Measurements from ENCODE around the gene ADAMTS19. TPM values are rescaled to one million over a fixed set of nuclear protein-coding genes. Genes with fewer than 3 reads are reported as not detected.

ADAMTS19 gene
- total RNA-seq, 1 donor from 2014 or later = 33.7 TPM

DNA sequence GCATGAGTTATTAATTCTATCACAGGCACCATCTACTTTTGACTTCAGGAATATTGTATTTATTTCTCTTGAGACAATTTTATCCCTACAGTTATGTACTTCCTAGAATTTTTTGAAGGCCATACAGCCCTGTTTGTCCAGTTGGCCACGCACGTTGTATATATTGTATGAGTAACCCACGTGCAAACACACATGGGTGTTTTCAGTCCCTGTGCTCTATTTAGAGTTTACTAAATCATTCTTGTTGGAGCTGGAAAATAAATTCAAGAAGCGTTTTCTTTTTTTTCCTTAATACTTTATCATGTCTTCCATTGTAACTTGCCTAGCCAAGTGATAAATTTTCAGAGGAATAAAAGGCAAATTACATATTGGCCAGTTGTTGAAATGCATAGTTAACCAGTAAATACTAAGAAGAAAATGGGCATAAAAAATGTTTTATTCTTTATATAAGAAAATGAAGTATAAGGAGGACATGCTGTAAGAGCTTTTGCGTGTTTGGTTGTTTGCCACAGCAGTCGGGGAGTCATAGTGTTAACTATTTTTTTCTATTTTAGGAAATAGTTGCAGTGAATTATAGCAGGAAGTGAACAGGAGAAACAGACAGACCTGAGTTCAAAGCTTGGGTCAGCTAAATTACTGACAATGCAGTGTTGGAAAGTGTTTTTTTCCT, 201.4 kb downstream of the ADAMTS19 start:
- no peak overlapping the region for H3K4me3 Mint-ChIP-seq (ENCODE audit: low read depth)
- H3K4me1 Mint-ChIP-seq (ENCODE audit: low read depth) = peaks cover 2% of the 10 kb centered on the region
- TF ChIP-seq, protein P1, sequence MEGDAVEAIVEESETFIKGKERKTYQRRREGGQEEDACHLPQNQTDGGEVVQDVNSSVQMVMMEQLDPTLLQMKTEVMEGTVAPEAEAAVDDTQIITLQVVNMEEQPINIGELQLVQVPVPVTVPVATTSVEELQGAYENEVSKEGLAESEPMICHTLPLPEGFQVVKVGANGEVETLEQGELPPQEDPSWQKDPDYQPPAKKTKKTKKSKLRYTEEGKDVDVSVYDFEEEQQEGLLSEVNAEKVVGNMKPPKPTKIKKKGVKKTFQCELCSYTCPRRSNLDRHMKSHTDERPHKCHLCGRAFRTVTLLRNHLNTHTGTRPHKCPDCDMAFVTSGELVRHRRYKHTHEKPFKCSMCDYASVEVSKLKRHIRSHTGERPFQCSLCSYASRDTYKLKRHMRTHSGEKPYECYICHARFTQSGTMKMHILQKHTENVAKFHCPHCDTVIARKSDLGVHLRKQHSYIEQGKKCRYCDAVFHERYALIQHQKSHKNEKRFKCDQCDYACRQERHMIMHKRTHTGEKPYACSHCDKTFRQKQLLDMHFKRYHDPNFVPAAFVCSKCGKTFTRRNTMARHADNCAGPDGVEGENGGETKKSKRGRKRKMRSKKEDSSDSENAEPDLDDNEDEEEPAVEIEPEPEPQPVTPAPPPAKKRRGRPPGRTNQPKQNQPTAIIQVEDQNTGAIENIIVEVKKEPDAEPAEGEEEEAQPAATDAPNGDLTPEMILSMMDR (IDR thresholded peaks at IDR 0.05; ENCODE audit: unreplicated experiment) = no peak
- no peak for DNase-seq (ENCODE audit: low spot score, unreplicated experiment)
- no peak overlapping the region for H3K27ac Mint-ChIP-seq
- H3K36me3 Mint-ChIP-seq (ENCODE audit: insufficient read depth) = peaks cover 9% of the 10 kb centered on the region
- H3K27me3 Mint-ChIP-seq = no peaks in the 10 kb centered on the region
- H3K9me3 Mint-ChIP-seq (ENCODE audit: low read depth) = no peaks in the 10 kb centered on the region

DNA sequence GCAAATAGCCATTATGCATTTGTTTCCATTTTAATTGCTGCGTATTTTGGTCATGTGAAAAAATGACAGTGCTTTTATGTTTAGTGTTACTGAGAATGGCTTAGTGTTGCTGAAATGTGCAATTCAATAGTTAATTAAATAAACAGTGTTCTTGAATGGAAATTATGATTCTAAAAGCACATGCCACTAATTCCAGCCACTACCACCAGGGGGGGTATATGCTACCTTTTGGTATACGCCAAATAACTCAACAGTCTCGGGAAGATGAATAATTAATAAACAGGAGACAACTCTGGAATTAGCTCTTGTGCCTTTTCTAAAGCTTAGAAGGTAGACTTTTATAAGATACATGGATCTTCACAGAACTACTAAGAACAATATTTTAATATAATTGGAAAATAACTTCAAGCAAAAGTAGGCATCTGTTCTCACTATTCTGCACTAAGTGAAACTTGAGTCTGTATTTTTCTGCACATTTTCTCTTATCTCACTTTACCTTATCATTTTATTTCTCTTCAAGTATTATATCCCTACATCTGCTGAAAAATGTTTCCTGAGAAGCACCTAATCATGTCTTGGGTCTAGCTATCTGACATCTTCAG, 204.3 kb downstream of the ADAMTS19 start:
- Mint-ChIP-seq H3K27me3 (no peaks in the 10 kb centered on the region), H3K4me3 (ENCODE audit: low read depth) (no peak overlapping the region), H3K27ac (no peak overlapping the region), H3K36me3 (ENCODE audit: insufficient read depth) (peaks cover 26% of the 10 kb centered on the region), H3K9me3 (ENCODE audit: low read depth) (peaks cover 19% of the 10 kb centered on the region), H3K4me1 (ENCODE audit: low read depth) (no peaks in the 10 kb centered on the region)
- DNase-seq (ENCODE audit: low spot score, unreplicated experiment) = no peak
- TF ChIP-seq, protein P1 (IDR thresholded peaks at IDR 0.05; ENCODE audit: unreplicated experiment) = peak; percentile 73

DNA sequence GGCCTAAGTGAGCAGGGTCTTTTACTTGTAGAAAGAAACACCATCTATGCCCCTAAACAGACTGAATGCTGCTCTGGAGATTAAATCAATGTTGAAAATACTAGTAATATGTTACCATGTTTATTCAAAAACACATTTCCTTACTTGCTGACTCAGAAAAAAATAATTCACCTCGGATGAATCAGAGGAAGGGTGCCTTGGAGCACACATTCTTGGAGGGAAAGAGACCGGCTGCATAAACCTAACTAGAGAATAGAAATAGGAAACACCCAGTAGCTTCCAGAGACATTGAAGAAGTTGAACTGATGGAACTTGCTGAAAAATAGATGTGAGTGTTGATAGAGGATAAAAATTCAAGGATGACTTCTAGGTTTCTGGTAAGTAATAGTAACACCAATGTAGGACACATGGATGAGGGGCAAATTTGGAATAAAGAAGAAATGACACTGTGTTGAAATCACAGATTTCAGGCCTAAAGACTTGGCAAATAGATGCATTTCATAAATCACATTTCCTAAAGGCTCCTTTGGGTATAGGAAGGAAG, 210.9 kb downstream of the ADAMTS19 start:
- Mint-ChIP-seq H3K4me1 (ENCODE audit: low read depth) (peaks cover 2% of the 10 kb centered on the region), H3K36me3 (ENCODE audit: insufficient read depth) (peaks cover 23% of the 10 kb centered on the region), H3K27me3 (no peaks in the 10 kb centered on the region), H3K4me3 (ENCODE audit: low read depth) (no peak overlapping the region), H3K9me3 (ENCODE audit: low read depth) (peaks cover 19% of the 10 kb centered on the region), H3K27ac (no peak overlapping the region)
- DNase-seq (ENCODE audit: low spot score, unreplicated experiment) = no peak
- TF ChIP-seq, protein P1 (IDR thresholded peaks at IDR 0.05; ENCODE audit: unreplicated experiment) = no peak

DNA sequence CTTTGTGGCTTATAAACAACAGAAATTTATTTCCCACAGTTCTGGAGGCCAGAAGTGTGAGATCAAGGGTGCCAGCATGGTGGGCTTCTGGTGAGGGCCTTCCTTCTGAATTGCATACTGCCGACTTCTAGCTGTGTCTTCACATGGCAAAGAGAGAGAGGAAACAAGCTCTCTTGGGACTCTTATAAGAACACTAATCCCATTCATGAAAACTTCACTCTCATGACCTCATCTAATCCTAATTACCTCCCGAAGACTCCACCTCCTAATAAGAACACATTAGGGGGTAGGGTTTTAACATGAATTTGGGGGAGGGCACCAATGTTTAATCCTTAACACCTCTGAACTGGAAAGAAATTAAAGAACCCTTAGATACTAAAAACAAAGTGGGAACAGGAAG, 211.9 kb downstream of the ADAMTS19 start:
- Mint-ChIP-seq H3K4me3 (ENCODE audit: low read depth) (no peak overlapping the region), H3K27ac (peak overlapping the region; percentile 57), H3K4me1 (ENCODE audit: low read depth) (peaks cover 2% of the 10 kb centered on the region), H3K9me3 (ENCODE audit: low read depth) (peaks cover 17% of the 10 kb centered on the region), H3K27me3 (no peaks in the 10 kb centered on the region), H3K36me3 (ENCODE audit: insufficient read depth) (peaks cover 20% of the 10 kb centered on the region)
- DNase-seq (ENCODE audit: low spot score, unreplicated experiment) = no peak
- TF ChIP-seq, protein P1 (IDR thresholded peaks at IDR 0.05; ENCODE audit: unreplicated experiment) = no peak

DNA sequence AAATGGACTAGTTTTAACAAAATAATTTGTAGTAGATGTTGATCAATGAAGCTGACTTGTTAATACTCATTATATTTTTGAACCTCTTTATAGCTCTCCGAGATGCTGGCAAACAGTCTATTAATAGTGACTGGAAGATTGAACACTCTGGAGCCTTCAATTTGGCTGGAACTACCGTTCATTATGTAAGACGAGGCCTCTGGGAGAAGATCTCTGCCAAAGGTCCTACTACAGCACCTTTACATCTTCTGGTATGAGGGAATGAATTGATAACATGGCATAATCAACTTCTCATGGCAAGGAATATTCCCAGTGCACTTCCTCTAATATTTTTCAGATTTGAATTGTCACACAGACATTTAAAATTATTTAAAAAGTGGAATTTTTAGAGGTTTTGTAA, 219.6 kb downstream of the ADAMTS19 start:
- Mint-ChIP-seq H3K4me1 (ENCODE audit: low read depth) (no peaks in the 10 kb centered on the region), H3K9me3 (ENCODE audit: low read depth) (no peaks in the 10 kb centered on the region), H3K4me3 (ENCODE audit: low read depth) (no peak overlapping the region), H3K27ac (no peak overlapping the region), H3K36me3 (ENCODE audit: insufficient read depth) (peaks cover 4% of the 10 kb centered on the region), H3K27me3 (no peaks in the 10 kb centered on the region)
- DNase-seq (ENCODE audit: low spot score, unreplicated experiment) = no peak
- TF ChIP-seq, protein P1 (IDR thresholded peaks at IDR 0.05; ENCODE audit: unreplicated experiment) = no peak

Measured in progenitor cell of endocrine pancreas (in vitro differentiated cells).